C4-2B (cell line): ENCODE results near the gene NR1D2.

Experiments
- H3K27ac ChIP-seq: fragments of 450-650 bp; 2 replicates; pipeline ENCODE4 v1.5.1; 2017
- CTCF ChIP-seq: fragments of 450-650 bp; conservative IDR thresholded peaks from 2 replicates; pipeline ENCODE4 v1.5.1; 2017; ENCODE audit warnings: mild to moderate bottlenecking
- ZFX ChIP-seq: fragments of 450-650 bp; IDR thresholded peaks from 2 replicates; pipeline ENCODE4 v1.6.1; 2017

The NR1D2 gene

GRCh38 chr3:23993556-23994243 is 48.6 kb downstream of the NR1D2 start:
- no peak for TF ChIP-seq ZFX
- TF ChIP-seq CTCF, result no peak
- no peak overlapping the region for H3K27ac ChIP-seq

GRCh38 chr3:23994244-23994569 is 49.1 kb downstream of the NR1D2 start:
- H3K27ac ChIP-seq, result no peak overlapping the region
- TF ChIP-seq CTCF (no peak), ZFX (no peak)

- no peak for TF ChIP-seq ZFX
- TF ChIP-seq CTCF, result no peak
- no peak overlapping the region for H3K27ac ChIP-seq
Observed at GRCh38 chr3:23995219-23995618, 50.1 kb downstream of the NR1D2 start.

GRCh38 chr3:23996095-23996524 is 51.0 kb downstream of the NR1D2 start:
- no peak for TF ChIP-seq ZFX
- TF ChIP-seq CTCF, result no peak
- H3K27ac ChIP-seq, result no peak overlapping the region

GRCh38 chr3:23999012-23999641 is 54.0 kb downstream of the NR1D2 start:
- no peak for TF ChIP-seq ZFX
- TF ChIP-seq CTCF, result peak; percentile 95
- no peak overlapping the region for H3K27ac ChIP-seq

- TF ChIP-seq ZFX, result no peak
- TF ChIP-seq CTCF, result no peak
- no peak overlapping the region for H3K27ac ChIP-seq
Observed at GRCh38 chr3:24002129-24002528, 57.0 kb downstream of the NR1D2 start.

GRCh38 chr3:24003466-24003865 is 58.4 kb downstream of the NR1D2 start:
- H3K27ac ChIP-seq, result no peak overlapping the region
- TF ChIP-seq CTCF (no peak), ZFX (no peak)
